Mesenchymal stem cell (in vitro differentiated cells and primary cell): ENCODE data around the gene CCDC63.

Experiments
- DNase-seq: peaks from one replicate; pipeline ENCODE4 v3.0.0-alpha.2; 2013
- H2AFZ ChIP-seq: one replicate; pipeline ENCODE4 v1.6.1; 2013; ENCODE audit warnings: low read depth, mild to moderate bottlenecking, control low read depth, inconsistent platforms, low read length, moderate library complexity
- H2AK5ac ChIP-seq: 2 replicates; pipeline ENCODE4 v1.6.1; 2013; ENCODE audit warnings: low read length, moderate library complexity, mild to moderate bottlenecking, inconsistent platforms; ENCODE audit not compliant: severe bottlenecking
- H2BK120ac ChIP-seq: one replicate; pipeline ENCODE4 v1.6.1; 2013; ENCODE audit warnings: low read depth, mild to moderate bottlenecking, inconsistent platforms, low read length, moderate library complexity
- H2BK12ac ChIP-seq, 2 experiments: one replicate each; pipeline ENCODE4 v1.6.1; 2013; ENCODE audit warnings: inconsistent platforms in 2 of 2, low read length in 2 of 2, mild to moderate bottlenecking in 2 of 2, moderate library complexity in 2 of 2, control low read depth in 1 of 2
- H2BK15ac ChIP-seq: one replicate; pipeline ENCODE4 v1.6.1; 2013; ENCODE audit warnings: mild to moderate bottlenecking, low read depth, inconsistent platforms; ENCODE audit not compliant: poor library complexity, severe bottlenecking
- H2BK5ac ChIP-seq: 2 replicates; pipeline ENCODE4 v1.6.1; 2013; ENCODE audit warnings: low read depth, mild to moderate bottlenecking, low read length, control low read depth, inconsistent platforms; ENCODE audit not compliant: poor library complexity, severe bottlenecking
- H3K14ac ChIP-seq, 2 experiments: one replicate each; pipeline ENCODE4 v1.6.1; 2013; ENCODE audit warnings: inconsistent platforms in 2 of 2, low read length in 2 of 2, control low read depth in 1 of 2, mild to moderate bottlenecking in 1 of 2, moderate library complexity in 1 of 2
- H3K18ac ChIP-seq, 2 experiments: one replicate each; pipeline ENCODE4 v1.6.1; 2013; ENCODE audit warnings: inconsistent platforms in 2 of 2, low read length in 2 of 2, control low read depth in 1 of 2, low read depth in 1 of 2, mild to moderate bottlenecking in 1 of 2
- H3K23ac ChIP-seq, 2 experiments: one replicate each; pipeline ENCODE4 v1.6.1; 2013; ENCODE audit warnings: inconsistent platforms in 2 of 2, low read length in 2 of 2, mild to moderate bottlenecking in 2 of 2, moderate library complexity in 2 of 2, control low read depth in 1 of 2
- H3K27ac ChIP-seq: 2 replicates; pipeline ENCODE4 v1.5.1; 2013; ENCODE audit warnings: mild to moderate bottlenecking, moderate library complexity, low read length, control low read depth, inconsistent platforms; ENCODE audit not compliant: poor library complexity, severe bottlenecking
- H3K27me3 ChIP-seq, 2 experiments: 2 replicates each; pipeline versions ENCODE4 v1.6.1 to v1.7.0; 2013; ENCODE audit warnings: low read length in 2 of 2, mild to moderate bottlenecking in 2 of 2, moderate library complexity in 2 of 2, control low read depth in 1 of 2, inconsistent platforms in 1 of 2; ENCODE audit not compliant: control insufficient read depth in 1 of 2, insufficient read depth in 1 of 2
- H3K36me3 ChIP-seq, 2 experiments: 2 replicates each; pipeline versions ENCODE4 v1.6.1 to v1.7.0; 2013; ENCODE audit warnings: low read length in 2 of 2, control low read depth in 1 of 2, inconsistent platforms in 1 of 2, low read depth in 1 of 2, mild to moderate bottlenecking in 1 of 2; ENCODE audit not compliant: insufficient read depth in 2 of 2, control insufficient read depth in 1 of 2
- H3K4ac ChIP-seq, 2 experiments: one replicate each; pipeline ENCODE4 v1.6.1; 2013; ENCODE audit warnings: inconsistent platforms in 2 of 2, low read length in 2 of 2, mild to moderate bottlenecking in 2 of 2, moderate library complexity in 2 of 2, control low read depth in 1 of 2, low read depth in 1 of 2
- H3K4me1 ChIP-seq: 2 replicates; pipeline ENCODE4 v1.6.1; 2013; ENCODE audit warnings: low read depth, low read length, control low read depth; ENCODE audit not compliant: control insufficient read depth, insufficient read depth
- H3K4me2 ChIP-seq: 2 replicates; pipeline ENCODE4 v1.6.1; 2013; ENCODE audit warnings: low read length, mild to moderate bottlenecking, inconsistent platforms; ENCODE audit not compliant: poor library complexity, severe bottlenecking
- H3K4me3 ChIP-seq, 2 experiments: 2 replicates each; pipeline versions ENCODE4 v1.5.1 to v1.7.0; 2013; ENCODE audit warnings: low read length in 2 of 2, mild to moderate bottlenecking in 2 of 2, control low read depth in 1 of 2, low read depth in 1 of 2; ENCODE audit not compliant: insufficient read depth in 1 of 2
- H3K79me1 ChIP-seq: replicated peaks from 2 replicates; pipeline ENCODE4 v1.6.1; 2013; ENCODE audit warnings: mild to moderate bottlenecking, control low read depth, low read length, inconsistent platforms; ENCODE audit not compliant: poor library complexity, severe bottlenecking
- H3K9ac ChIP-seq: 2 replicates; pipeline ENCODE4 v1.7.0; 2013; ENCODE audit warnings: mild to moderate bottlenecking, low read length, moderate library complexity
- H3K9me3 ChIP-seq: 2 replicates; pipeline ENCODE4 v1.7.0; 2013; ENCODE audit warnings: mild to moderate bottlenecking, low read length; ENCODE audit not compliant: control insufficient read depth
- H4K8ac ChIP-seq: one replicate; pipeline ENCODE4 v1.6.1; 2013; ENCODE audit warnings: inconsistent platforms, mild to moderate bottlenecking, low read length, moderate library complexity
- H4K91ac ChIP-seq: one replicate; pipeline ENCODE4 v1.6.1; 2013; ENCODE audit warnings: mild to moderate bottlenecking, low read length, inconsistent platforms
- WGBS: methylation state at CpG from one replicate; pipeline ENCODE4 v1.1.7; 2013; ENCODE audit warnings: mixed read lengths; 5-methylcytosine and 5-hydroxymethylcytosine counted together

The CCDC63 gene

GRCh38 chr12:110819150-110819549 lies 27.6 kb upstream of the CCDC63 start:
- H3K27me3 ChIP-seq = peaks cover 20 to 35% of the 10 kb centered on the region in 2 experiments
- H3K9me3 ChIP-seq = no peaks in the 10 kb centered on the region
- no peaks in the 10 kb centered on the region for H3K36me3 ChIP-seq
- H3K4me3 ChIP-seq = no peak overlapping the region
- no peak overlapping the region for H3K14ac ChIP-seq
- H3K23ac ChIP-seq = no peak overlapping the region
- H2BK5ac ChIP-seq = no peak overlapping the region
- no peak for DNase-seq
- H3K4me2 ChIP-seq = no peak overlapping the region
- H3K18ac ChIP-seq = no peak overlapping the region
- no peak overlapping the region for H2AFZ ChIP-seq
- no peak overlapping the region for H2BK15ac ChIP-seq
- H2AK5ac ChIP-seq = no peak overlapping the region
- WGBS = 89% methylated on average over 3 of the region's 3 CpGs
- H3K9ac ChIP-seq = no peak overlapping the region
- H4K8ac ChIP-seq = no peak overlapping the region
- H3K4ac ChIP-seq = no peak overlapping the region
- no peak overlapping the region for H2BK120ac ChIP-seq
- no peaks in the 10 kb centered on the region for H3K79me1 ChIP-seq
- H3K27ac ChIP-seq = no peak overlapping the region
- no peak overlapping the region for H2BK12ac ChIP-seq
- H4K91ac ChIP-seq = no peak overlapping the region
- H3K4me1 ChIP-seq = no peaks in the 10 kb centered on the region

GRCh38 chr12:110819646-110820045 lies 27.1 kb upstream of the CCDC63 start:
- H3K14ac ChIP-seq = no peak overlapping the region
- DNase-seq = no peak
- no peak overlapping the region for H4K8ac ChIP-seq
- no peak overlapping the region for H3K9ac ChIP-seq
- 70% methylated on average over 5 of the region's 5 CpGs for whole genome bisulfite sequencing
- no peak overlapping the region for H2AK5ac ChIP-seq
- H4K91ac ChIP-seq = no peak overlapping the region
- no peaks in the 10 kb centered on the region for H3K79me1 ChIP-seq
- no peak overlapping the region for H2AFZ ChIP-seq
- no peak overlapping the region for H3K4me3 ChIP-seq
- no peak overlapping the region for H3K4ac ChIP-seq
- H3K27ac ChIP-seq = no peak overlapping the region
- peaks cover 21 to 31% of the 10 kb centered on the region in 2 experiments for H3K27me3 ChIP-seq
- no peak overlapping the region for H3K18ac ChIP-seq
- H3K4me1 ChIP-seq = no peaks in the 10 kb centered on the region
- H3K9me3 ChIP-seq = no peaks in the 10 kb centered on the region
- H3K23ac ChIP-seq = no peak overlapping the region
- no peak overlapping the region for H3K4me2 ChIP-seq
- no peak overlapping the region for H2BK12ac ChIP-seq
- H2BK120ac ChIP-seq = no peak overlapping the region
- no peak overlapping the region for H2BK15ac ChIP-seq
- no peaks in the 10 kb centered on the region for H3K36me3 ChIP-seq
- H2BK5ac ChIP-seq = no peak overlapping the region

GRCh38 chr12:110821917-110822316 lies 24.9 kb upstream of the CCDC63 start:
- no peak for DNase-seq
- 84% methylated on average over 3 of the region's 3 CpGs for WGBS
- Histone ChIP-seq H2AK5ac (no peak overlapping the region), H3K9ac (no peak overlapping the region), H3K27me3 (peaks cover 22 to 25% of the 10 kb centered on the region in 2 experiments), H3K18ac (no peak overlapping the region), H4K91ac (no peak overlapping the region), H3K4me3 (no peak overlapping the region), H3K23ac (no peak overlapping the region), H3K79me1 (no peaks in the 10 kb centered on the region), H3K27ac (no peak overlapping the region), H4K8ac (no peak overlapping the region), H3K4ac (no peak overlapping the region), H3K4me1 (peaks cover 1% of the 10 kb centered on the region), H2BK12ac (no peak overlapping the region), H2BK120ac (no peak overlapping the region), H3K36me3 (no peaks in the 10 kb centered on the region), H2BK5ac (no peak overlapping the region), H3K9me3 (no peaks in the 10 kb centered on the region), H3K14ac (no peak overlapping the region), H2BK15ac (no peak overlapping the region), H3K4me2 (no peak overlapping the region), H2AFZ (no peak overlapping the region)

- no peak overlapping the region for H3K9ac ChIP-seq
Observed at GRCh38 chr12:110822821-110823415, 23.9 kb upstream of the CCDC63 start.

More at GRCh38 chr12:110822821-110823415, 23.9 kb upstream of the CCDC63 start:
- WGBS = 79% methylated on average over 10 of the region's 10 CpGs
- H3K4ac ChIP-seq = no peak overlapping the region
- no peak overlapping the region for H2AK5ac ChIP-seq
- H4K91ac ChIP-seq = no peak overlapping the region
- H3K4me1 ChIP-seq = peaks cover 1% of the 10 kb centered on the region
- H2AFZ ChIP-seq = no peak overlapping the region
- H3K27ac ChIP-seq = no peak overlapping the region
- H3K79me1 ChIP-seq = no peaks in the 10 kb centered on the region
- H3K27me3 ChIP-seq = peaks cover 23 to 25% of the 10 kb centered on the region in 2 experiments
- no peak for DNase-seq
- H3K36me3 ChIP-seq = no peaks in the 10 kb centered on the region
- no peak overlapping the region for H3K14ac ChIP-seq
- no peak overlapping the region for H4K8ac ChIP-seq
- H2BK5ac ChIP-seq = no peak overlapping the region
- no peak overlapping the region for H3K23ac ChIP-seq
- no peak overlapping the region for H2BK15ac ChIP-seq
- H3K9me3 ChIP-seq = no peaks in the 10 kb centered on the region
- no peak overlapping the region for H3K18ac ChIP-seq
- H2BK120ac ChIP-seq = no peak overlapping the region
- H2BK12ac ChIP-seq = no peak overlapping the region
- H3K4me3 ChIP-seq = no peak overlapping the region
- no peak overlapping the region for H3K4me2 ChIP-seq
